Measurements from ENCODE around the gene TBK1.

The TBK1 gene

DNA sequence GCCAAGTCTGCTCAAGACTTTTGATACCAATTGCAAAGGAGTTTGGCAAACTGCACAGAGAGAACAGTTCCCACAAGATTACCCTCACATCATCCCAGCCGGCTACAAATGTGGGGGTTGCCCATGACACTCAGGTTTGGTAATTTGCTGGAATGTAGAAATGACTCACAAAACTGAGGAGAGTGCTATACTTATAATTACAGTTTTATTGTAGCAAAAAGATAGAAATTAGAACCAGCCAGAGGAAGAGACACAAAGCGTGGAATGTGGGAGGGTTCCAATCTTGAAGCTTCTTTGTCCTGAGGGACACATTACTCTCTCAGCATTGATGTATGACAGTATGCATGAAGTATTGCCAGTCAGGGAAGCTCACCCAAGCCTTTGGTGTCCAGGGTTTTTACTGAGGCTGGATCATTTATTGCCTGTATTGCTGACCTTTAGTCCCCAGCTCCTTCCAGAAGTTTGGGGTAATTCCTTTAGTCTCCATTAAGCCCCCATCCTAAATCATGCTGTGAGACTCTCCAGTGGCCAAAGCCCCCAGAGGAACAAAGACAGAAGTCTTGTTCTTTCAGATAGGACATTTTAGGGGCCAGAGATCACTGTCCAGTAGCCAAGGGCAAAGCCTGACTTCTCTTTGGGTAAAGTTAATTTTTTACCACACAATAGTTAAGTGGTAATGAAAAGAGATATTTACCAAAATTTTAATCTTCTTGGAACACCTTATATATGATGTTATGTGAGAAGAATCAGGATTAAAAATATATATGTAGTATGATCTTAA is 9.9 kb downstream of the TBK1 start:
- DNase-seq (ENCODE audit: low spot score) = no peak
- TF ChIP-seq, protein P1, sequence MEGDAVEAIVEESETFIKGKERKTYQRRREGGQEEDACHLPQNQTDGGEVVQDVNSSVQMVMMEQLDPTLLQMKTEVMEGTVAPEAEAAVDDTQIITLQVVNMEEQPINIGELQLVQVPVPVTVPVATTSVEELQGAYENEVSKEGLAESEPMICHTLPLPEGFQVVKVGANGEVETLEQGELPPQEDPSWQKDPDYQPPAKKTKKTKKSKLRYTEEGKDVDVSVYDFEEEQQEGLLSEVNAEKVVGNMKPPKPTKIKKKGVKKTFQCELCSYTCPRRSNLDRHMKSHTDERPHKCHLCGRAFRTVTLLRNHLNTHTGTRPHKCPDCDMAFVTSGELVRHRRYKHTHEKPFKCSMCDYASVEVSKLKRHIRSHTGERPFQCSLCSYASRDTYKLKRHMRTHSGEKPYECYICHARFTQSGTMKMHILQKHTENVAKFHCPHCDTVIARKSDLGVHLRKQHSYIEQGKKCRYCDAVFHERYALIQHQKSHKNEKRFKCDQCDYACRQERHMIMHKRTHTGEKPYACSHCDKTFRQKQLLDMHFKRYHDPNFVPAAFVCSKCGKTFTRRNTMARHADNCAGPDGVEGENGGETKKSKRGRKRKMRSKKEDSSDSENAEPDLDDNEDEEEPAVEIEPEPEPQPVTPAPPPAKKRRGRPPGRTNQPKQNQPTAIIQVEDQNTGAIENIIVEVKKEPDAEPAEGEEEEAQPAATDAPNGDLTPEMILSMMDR (IDR thresholded peaks at IDR 0.05; ENCODE audit: extremely low read depth, missing control alignments) = no peak

DNA sequence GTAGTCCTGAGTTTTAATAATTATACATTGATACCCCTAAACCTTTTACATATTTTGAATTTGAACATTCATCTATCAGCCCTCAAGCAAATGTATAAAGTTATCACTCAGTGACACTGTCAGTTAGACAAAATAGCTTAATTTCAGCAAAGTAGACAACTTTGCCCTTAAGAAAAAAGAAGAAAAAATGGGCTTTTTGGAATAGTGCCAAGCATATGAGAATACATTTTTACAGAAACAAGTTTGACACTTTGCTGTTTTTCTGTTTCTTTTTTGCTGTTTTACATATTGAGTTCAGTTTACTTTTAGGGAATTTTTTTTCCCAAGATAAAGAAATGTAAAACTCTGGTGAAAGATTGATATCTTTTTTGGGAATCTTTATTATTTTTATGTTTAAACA is 14.3 kb downstream of the TBK1 start:
- TF ChIP-seq, protein P1 (IDR thresholded peaks at IDR 0.05; ENCODE audit: extremely low read depth, missing control alignments) = no peak
- DNase-seq (ENCODE audit: low spot score) = no peak

DNA sequence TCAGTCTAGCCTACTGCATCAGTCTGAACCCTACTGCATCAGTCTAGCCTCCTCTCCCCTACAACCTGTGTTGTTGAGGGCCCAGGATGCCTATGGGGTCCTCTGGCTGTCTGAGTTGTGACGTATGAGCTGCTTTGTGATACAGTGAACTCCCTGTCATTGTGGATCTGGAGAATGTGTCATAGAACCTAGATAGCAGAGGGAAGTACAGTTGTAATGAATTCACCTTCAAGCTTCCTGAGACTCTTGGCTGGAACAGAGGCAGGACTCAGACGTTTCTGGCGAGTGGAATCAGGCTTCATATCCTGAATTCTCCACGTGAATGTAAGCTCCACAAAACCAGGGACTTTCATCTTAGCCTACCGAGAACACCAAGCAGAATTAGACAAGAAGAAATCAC is 17.0 kb downstream of the TBK1 start:
- no peak for DNase-seq (ENCODE audit: low spot score)
- TF ChIP-seq, protein P1 (IDR thresholded peaks at IDR 0.05; ENCODE audit: extremely low read depth, missing control alignments) = no peak

DNA sequence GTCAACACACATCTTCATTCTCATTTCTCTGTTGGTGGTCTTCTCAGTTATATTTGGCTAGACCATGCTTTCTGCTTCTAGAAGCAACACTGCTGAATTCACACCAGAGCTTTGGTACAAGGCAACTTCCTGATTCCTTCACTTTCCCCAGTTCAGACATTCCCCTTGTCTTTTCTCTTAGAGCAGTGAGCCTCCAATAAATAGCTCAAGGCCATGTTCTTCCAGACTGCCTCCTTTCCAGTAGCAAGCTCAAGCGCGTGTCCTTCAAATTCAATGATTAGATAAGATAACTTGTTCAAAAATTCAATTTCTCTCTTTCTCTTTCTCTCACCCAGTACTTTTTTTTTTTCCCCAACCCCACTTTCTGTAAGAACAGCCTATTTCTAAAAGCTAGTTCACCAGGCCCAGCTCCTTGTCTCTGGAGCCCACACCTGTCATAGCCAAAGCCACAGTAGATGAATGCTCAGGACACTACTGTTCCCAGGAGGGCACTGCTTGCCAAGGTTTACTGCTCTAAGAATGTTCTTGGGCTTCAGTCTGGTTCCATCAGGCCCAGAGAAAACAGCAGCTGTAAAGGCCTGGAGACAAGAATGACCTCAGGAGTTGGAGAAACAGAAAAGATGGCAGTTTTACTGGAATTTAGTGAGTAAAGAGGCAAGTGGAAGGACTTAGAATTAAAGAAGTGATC is 17.7 kb downstream of the TBK1 start:
- TF ChIP-seq, protein P1 (IDR thresholded peaks at IDR 0.05; ENCODE audit: extremely low read depth, missing control alignments) = no peak
- DNase-seq (ENCODE audit: low spot score) = no peak

DNA sequence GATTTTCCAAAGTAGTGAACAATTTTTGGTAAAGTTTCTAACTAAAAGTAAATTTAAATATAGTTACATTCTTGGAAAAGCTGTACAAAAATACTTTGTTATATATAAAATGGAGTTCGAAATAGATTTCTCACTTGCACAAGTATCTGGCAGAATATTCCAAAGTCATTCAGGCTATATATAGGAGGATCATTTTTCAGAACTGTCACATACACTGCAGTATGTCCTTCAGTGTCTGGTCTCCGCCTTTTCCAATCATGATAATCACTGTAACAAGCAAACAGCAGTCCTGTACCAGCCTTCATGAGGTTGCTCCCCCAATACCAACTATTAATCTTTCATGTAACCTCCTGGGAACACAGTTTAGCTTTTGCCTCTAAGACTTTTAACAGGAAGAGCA is 18.6 kb downstream of the TBK1 start:
- TF ChIP-seq, protein P1 (IDR thresholded peaks at IDR 0.05; ENCODE audit: extremely low read depth, missing control alignments) = no peak
- DNase-seq (ENCODE audit: low spot score) = no peak

DNA sequence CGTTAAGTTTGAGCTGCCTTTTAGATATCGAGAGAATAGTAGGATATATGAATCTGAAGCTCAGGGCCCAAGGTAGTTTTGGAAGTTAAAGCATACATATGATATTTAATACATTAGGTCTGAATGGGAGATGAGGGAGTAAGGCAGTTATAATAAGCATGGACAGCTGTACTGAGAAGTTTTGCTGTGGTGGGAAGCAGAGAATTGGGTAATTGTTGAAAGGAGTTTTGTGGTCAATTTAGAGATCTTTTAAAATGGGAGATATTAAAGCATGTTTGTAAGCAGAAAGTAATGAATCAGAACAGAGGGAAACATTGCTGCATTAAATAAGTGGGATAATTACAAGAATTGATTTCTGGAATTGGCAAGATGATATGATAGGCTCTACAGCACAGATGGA is 21.3 kb downstream of the TBK1 start:
- TF ChIP-seq, protein P1 (IDR thresholded peaks at IDR 0.05; ENCODE audit: extremely low read depth, missing control alignments) = no peak
- DNase-seq (ENCODE audit: low spot score) = no peak

DNA sequence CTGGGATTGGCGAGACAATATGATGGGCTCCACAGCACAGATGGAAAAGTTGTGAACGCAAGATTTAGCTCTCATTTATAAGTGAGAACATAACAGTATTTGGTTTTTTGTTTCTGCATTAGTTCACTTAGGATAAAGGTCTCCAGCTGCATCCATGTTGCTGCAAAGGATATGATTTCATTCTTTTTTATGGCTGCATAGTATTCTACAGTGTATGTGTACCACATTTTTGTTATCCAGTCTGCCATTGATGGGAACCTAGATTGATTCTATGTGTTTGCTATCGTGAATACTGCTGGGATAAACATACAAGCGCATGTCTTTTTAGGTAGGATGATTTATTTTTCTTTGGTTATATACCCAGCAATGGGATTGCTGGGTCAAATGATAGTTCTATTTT is 23.6 kb downstream of the TBK1 start:
- DNase-seq (ENCODE audit: low spot score) = no peak
- TF ChIP-seq, protein P1 (IDR thresholded peaks at IDR 0.05; ENCODE audit: extremely low read depth, missing control alignments) = no peak
